Activated naive CD4-positive, alpha-beta T cell treated with anti-CD3 and anti-CD28 coated beads, Interleukin-2, amount 50 U/mL, for 24 hours (primary cell): ENCODE measurements around the gene HCAR2.
"Not testable (repeated sequence)": the region's sequence is repeated elsewhere in the genome, so short reads cannot be mapped to it uniquely, and the experiment has no call there.

ENCODE experiments used
- H3K27ac Mint-ChIP-seq: one replicate; pipeline ENCODE4 v1.8.0; 2021; ENCODE audit warnings: mild to moderate bottlenecking, mixed read lengths
- H3K27me3 Mint-ChIP-seq: one replicate; pipeline ENCODE4 v1.8.0; 2021; ENCODE audit warnings: mixed read lengths
- H3K36me3 Mint-ChIP-seq: one replicate; pipeline ENCODE4 v1.8.0; 2021; ENCODE audit warnings: mixed read lengths
- H3K4me1 Mint-ChIP-seq: one replicate; pipeline ENCODE4 v1.8.0; 2021; ENCODE audit warnings: mixed read lengths
- H3K4me3 Mint-ChIP-seq: one replicate; pipeline ENCODE4 v1.8.0; 2021; ENCODE audit warnings: mild to moderate bottlenecking, mixed read lengths
- H3K9me3 Mint-ChIP-seq: one replicate; pipeline ENCODE4 v1.8.0; 2021; ENCODE audit warnings: mixed read lengths

HCAR2 gene

DNA sequence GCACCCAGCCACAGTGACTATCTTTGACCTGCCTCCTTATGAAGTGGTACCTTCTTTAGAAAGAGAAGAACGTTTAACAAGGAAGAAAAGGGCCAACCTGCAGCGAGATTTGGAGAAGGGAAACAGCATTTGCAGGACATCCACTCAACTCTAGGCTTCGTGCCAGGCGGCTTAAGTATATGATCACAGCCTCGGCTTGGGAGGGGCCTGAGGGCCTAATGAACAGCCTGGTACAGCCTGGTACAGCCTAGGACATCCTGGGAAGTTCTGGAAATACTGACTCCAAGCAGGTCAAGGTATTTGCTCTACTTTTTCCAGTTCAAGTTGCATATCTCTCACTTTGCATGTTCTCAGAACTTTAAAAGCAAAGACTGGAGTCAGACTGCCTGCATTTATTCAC lies 16.1 kb downstream of the HCAR2 start:
- H3K4me1 Mint-ChIP-seq = no peaks in the 10 kb centered on the region
- no peak overlapping the region for H3K27ac Mint-ChIP-seq
- no peaks in the 10 kb centered on the region for H3K9me3 Mint-ChIP-seq
- no peak overlapping the region for H3K4me3 Mint-ChIP-seq
- no peaks in the 10 kb centered on the region for H3K27me3 Mint-ChIP-seq
- H3K36me3 Mint-ChIP-seq = no peaks in the 10 kb centered on the region

DNA sequence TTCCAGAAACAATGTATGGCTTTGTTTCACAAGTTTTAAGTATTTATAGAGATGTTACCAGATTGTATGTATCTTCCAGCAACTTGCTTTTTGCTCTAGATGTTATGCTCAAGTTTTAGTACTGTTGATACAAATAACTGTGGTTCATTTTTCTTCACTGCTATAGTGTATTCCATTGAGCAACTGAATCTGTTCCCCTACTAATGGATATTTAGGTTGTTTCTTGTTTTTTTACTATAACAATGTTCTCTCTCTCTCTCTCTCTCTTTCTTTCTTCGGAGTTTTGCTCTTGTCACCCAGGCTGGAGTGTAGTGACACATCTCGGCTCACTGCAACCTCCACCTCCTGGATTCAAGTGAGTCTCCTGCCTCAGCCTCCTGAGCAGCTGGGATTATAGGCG lies 16.6 kb downstream of the HCAR2 start:
- Mint-ChIP-seq H3K36me3 (no peaks in the 10 kb centered on the region), H3K27ac (no peak overlapping the region), H3K27me3 (no peaks in the 10 kb centered on the region), H3K4me1 (no peaks in the 10 kb centered on the region), H3K9me3 (no peaks in the 10 kb centered on the region), H3K4me3 (no peak overlapping the region)

DNA sequence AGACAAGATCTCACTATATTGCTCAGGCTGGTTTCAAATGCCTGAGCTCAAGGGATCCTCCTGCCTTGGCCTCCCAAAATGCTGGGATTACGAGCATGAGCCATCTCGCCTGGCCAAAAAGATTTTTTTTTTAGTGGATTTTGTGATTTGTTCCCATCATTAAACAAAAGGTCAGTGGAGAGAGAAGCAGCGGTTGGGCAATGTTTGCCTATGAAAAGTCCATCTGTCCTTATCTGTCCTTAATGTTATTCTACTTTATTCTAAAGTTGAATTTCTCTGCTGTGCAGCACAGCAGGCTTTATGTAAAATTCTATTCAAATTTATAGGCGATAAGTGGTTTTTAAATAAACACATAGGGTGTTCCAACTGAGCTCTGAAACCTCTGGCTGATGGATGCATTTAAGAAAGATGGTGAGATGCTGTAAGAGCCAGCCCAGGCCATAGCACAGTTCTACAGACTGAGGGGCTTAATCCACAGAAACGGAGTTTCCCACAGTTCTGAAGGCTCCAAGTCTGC lies 18.8 kb downstream of the HCAR2 start:
- Mint-ChIP-seq H3K4me1 (no peaks in the 10 kb centered on the region), H3K27ac (no peak overlapping the region), H3K9me3 (no peaks in the 10 kb centered on the region), H3K27me3 (no peaks in the 10 kb centered on the region), H3K4me3 (no peak overlapping the region), H3K36me3 (no peaks in the 10 kb centered on the region)

DNA sequence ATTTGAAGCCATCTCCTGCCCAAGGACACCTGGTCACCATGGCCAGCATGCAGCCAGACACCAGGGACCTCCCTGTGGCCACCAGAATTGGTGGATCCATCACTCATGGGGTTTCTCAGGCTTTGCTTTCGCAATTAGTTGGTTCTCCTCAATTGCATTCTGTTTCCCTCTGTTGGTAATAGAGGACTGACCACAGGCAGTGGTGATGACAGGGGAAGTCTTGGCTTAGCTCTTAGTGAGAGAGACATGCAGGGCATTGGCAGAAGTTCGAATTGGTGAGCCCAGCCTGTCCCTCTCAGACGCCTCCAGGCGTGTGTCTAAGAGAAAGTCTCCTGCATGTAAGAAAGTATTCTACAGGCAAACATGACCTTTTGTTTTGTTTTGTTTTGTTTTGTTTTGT lies 21.3 kb downstream of the HCAR2 start:
- Mint-ChIP-seq H3K4me3 (no peak overlapping the region), H3K27me3 (no peaks in the 10 kb centered on the region)

DNA sequence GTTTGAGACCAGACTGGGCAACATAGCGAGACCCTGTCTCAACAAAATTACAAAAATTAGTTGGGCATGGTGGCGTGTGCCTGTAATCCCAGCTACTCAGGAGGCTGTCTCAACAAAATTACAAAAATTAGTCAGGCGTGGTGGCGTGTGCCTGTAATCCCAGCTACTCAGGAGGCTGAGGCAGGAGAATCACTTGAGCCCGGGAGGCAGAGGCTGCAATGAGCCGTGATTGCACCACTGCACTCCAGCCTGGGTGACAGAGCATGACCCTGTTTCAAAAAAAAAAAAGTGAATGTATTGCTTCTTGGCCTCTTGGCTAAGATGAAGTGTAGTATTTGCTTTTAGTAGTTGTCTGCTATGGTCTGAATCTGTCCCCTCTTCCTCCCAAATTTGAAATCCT lies 22.2 kb downstream of the HCAR2 start:
- not testable (repeated sequence) for H3K9me3 Mint-ChIP-seq, H3K36me3 Mint-ChIP-seq, H3K27ac Mint-ChIP-seq

More for the DNA sequence above, 21.3 kb downstream of the HCAR2 start:
- Mint-ChIP-seq H3K9me3 (no peaks in the 10 kb centered on the region), H3K4me1 (no peaks in the 10 kb centered on the region), H3K27ac (no peak overlapping the region), H3K36me3 (no peaks in the 10 kb centered on the region)

DNA sequence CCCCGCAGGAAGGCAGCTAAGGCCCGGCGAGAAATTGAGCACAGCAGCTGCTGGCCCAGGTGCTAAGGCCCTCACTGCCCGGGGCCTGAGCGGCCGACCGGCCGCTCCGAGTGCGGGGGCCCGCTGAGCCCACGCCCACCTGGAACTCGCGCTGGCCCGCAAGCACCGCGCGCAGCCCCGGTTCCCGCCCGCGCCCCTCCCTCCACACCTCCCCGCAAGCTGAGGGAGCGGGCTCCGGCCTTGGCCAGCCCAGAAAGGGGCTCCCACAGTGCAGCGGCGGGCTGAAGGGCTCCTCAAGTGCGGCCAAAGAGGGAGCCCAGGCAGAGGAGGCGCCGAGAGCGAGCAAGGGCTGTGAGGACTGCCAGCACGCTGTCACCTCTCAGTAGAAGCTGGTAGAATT lies 26.4 kb downstream of the HCAR2 start:
- not testable (repeated sequence) for H3K36me3 Mint-ChIP-seq

More for the DNA sequence above, 22.2 kb downstream of the HCAR2 start:
- H3K4me3 Mint-ChIP-seq, H3K27me3 Mint-ChIP-seq, H3K4me1 Mint-ChIP-seq: not testable (repeated sequence)

DNA sequence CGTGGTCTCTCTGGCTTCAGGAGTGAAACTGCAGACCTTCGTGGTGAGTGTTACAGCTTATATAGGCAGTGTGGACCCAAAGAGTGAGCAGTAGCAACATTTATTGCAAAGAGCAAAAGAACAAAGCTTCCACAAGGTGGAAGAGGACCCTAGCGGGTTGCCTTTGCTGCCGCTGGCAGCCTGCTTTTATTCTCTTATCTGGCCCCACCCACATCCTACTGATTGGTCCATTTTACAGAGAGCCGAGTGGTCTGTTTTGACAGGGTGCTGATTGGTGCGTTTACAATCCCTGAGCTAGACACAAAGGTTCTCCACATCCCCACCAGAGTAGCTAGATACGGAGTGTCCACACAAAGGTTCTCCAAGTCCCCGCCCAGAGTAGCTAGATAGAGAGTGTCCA lies 27.1 kb downstream of the HCAR2 start:
- not testable (repeated sequence) for H3K9me3 Mint-ChIP-seq, H3K27me3 Mint-ChIP-seq, H3K4me3 Mint-ChIP-seq, H3K27ac Mint-ChIP-seq, H3K4me1 Mint-ChIP-seq, H3K36me3 Mint-ChIP-seq

More for the DNA sequence above, 26.4 kb downstream of the HCAR2 start:
- not testable (repeated sequence) for H3K4me1 Mint-ChIP-seq, H3K27me3 Mint-ChIP-seq, H3K4me3 Mint-ChIP-seq, H3K9me3 Mint-ChIP-seq, H3K27ac Mint-ChIP-seq

DNA sequence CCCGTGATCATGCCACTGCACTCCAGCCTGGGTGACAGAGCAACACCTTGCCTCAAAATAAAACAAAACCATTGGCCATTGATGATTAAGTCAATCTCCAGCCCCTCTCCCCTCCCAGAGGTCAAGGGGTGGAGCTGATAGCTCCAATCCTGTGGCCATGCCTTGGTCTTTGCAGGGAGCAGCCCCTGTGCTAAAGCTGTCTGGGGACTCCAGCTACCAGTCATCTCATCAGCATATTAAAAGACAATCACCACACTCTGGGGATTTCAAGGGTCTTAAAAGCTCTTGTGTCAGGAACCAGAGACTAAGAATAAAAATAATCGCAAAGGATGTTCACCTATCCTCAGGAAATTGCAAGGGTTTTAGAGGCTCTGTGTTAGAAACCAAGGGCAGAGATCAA lies 30.6 kb downstream of the HCAR2 start:
- Mint-ChIP-seq H3K27me3 (peaks cover 1% of the 10 kb centered on the region), H3K4me3 (no peak overlapping the region), H3K9me3 (no peaks in the 10 kb centered on the region)

DNA sequence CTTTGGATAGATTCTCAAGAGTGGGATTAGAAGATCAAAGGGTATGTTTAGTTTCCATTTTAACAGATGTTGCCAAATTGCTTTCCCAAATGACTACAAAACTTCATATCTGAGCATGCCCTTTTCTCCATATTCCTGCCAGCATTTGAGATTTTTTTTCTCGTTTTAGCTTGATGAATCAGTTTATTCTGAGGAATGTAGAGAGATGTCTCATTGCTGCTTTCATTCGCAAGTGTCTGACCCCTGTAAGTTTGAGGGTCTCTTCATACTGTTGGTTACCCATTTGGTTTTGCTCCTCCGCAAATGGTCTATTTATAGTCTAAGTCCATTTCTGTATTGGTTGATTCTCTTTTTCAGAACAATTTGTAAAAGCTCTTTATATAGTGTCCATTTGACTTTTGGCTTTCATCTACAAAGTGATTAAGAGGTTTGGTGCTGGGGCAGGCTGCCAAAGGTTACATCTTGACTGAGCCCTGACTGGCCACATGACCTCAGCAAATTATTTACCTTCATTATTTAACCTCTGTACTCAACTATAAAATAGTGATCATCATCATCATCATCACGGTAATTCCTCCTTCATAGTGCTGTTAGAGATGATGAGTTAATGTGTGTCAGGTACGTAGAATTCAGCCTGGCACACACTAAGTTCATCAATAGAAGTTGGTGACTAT lies 33.6 kb downstream of the HCAR2 start:
- no peaks in the 10 kb centered on the region for H3K9me3 Mint-ChIP-seq
- no peak overlapping the region for H3K4me3 Mint-ChIP-seq
- H3K27ac Mint-ChIP-seq = no peak overlapping the region
- H3K27me3 Mint-ChIP-seq = peaks cover 1% of the 10 kb centered on the region
- H3K4me1 Mint-ChIP-seq = no peaks in the 10 kb centered on the region
- H3K36me3 Mint-ChIP-seq = no peaks in the 10 kb centered on the region

More for the DNA sequence above, 30.6 kb downstream of the HCAR2 start:
- Mint-ChIP-seq H3K36me3 (no peaks in the 10 kb centered on the region), H3K27ac (no peak overlapping the region), H3K4me1 (no peaks in the 10 kb centered on the region)

DNA sequence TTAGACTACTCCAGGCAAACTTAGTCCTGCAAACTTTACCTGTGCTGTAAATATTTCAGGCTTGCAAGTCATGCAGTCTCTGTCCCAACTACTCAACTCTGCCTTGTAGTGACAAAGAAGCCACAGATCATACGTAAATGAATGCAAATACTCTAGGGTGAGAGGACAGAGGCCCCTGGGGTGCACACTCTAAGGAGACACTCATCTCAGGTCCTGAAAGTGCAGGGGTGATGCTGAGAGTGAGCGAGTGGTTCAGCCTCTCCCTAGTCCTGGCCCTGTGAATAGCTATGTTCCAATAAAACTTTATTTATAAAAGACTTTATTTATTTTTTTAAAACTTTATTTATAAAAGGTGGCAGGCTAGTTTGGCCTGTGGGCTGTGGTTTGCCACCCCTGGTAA lies 34.9 kb downstream of the HCAR2 start:
- H3K4me3 Mint-ChIP-seq = no peak overlapping the region
- no peaks in the 10 kb centered on the region for H3K9me3 Mint-ChIP-seq
- H3K36me3 Mint-ChIP-seq = no peaks in the 10 kb centered on the region
- no peaks in the 10 kb centered on the region for H3K4me1 Mint-ChIP-seq
- H3K27me3 Mint-ChIP-seq = peaks cover 1% of the 10 kb centered on the region
- no peak overlapping the region for H3K27ac Mint-ChIP-seq

DNA sequence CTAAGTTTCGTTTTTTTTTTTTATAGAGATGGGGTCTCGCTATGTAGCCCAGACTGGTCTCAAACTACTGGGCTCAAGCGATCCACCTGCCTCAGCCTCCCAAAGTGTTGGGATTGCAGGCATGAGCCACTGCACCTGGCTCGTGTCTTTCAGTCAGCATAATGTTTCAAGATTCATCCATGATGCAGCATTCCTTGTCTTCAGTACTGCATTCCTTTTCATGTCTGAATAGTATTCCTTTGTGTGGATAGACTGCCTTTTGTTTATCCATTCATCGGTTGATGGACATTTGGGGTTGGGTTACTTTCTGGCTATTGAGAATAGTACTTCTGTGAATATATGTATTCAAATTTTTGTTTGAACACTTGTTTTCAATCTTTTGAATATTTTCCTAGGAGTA lies 37.4 kb downstream of the HCAR2 start:
- no peaks in the 10 kb centered on the region for H3K36me3 Mint-ChIP-seq
- no peak overlapping the region for H3K4me3 Mint-ChIP-seq
- no peaks in the 10 kb centered on the region for H3K9me3 Mint-ChIP-seq
- no peaks in the 10 kb centered on the region for H3K4me1 Mint-ChIP-seq
- no peak overlapping the region for H3K27ac Mint-ChIP-seq
- no peaks in the 10 kb centered on the region for H3K27me3 Mint-ChIP-seq

DNA sequence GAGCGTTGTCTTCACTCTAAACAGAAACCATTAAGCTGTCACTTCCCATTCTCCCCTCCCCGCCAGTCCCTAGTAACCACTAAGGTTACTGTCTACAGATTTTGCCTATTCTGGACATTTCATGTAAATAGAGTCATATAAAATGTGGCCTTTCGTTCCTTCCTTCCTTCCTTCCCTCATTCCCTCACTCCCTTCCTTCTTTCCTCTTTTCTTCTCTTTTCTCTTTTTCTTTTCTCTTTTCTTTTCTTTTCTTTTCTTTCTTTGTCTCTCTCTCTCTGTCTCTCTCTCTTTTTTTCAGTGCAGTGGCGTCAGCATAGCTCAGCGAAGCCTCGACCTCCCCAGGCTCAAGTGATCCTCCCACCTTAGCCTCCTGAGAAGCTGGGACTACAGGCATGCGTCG lies 37.8 kb downstream of the HCAR2 start:
- H3K9me3 Mint-ChIP-seq = no peaks in the 10 kb centered on the region
- no peak overlapping the region for H3K27ac Mint-ChIP-seq
- no peak overlapping the region for H3K4me3 Mint-ChIP-seq
- H3K27me3 Mint-ChIP-seq = no peaks in the 10 kb centered on the region
- H3K36me3 Mint-ChIP-seq = no peaks in the 10 kb centered on the region
- no peaks in the 10 kb centered on the region for H3K4me1 Mint-ChIP-seq

DNA sequence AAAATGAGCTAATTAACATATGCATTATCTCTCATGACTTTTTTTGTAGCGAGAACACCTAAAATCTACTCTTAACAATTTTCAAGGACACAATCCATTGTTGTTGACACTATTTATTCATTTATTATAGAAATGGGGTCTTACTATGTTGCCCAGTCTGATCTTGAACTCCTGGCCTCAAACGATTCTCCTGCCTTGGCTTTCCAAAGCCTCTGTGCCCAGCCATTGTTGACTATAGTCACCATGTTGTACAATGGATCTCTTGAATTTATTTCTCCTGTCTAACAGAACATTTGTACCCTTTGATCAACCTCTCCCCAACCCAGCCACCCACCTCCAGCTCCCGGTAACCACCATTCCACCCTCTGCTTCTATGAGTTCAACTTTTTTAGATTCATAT lies 41.2 kb downstream of the HCAR2 start:
- no peaks in the 10 kb centered on the region for H3K27me3 Mint-ChIP-seq
- H3K4me1 Mint-ChIP-seq = no peaks in the 10 kb centered on the region
- no peak overlapping the region for H3K4me3 Mint-ChIP-seq
- H3K36me3 Mint-ChIP-seq = no peaks in the 10 kb centered on the region
- H3K9me3 Mint-ChIP-seq = no peaks in the 10 kb centered on the region
- H3K27ac Mint-ChIP-seq = no peak overlapping the region

DNA sequence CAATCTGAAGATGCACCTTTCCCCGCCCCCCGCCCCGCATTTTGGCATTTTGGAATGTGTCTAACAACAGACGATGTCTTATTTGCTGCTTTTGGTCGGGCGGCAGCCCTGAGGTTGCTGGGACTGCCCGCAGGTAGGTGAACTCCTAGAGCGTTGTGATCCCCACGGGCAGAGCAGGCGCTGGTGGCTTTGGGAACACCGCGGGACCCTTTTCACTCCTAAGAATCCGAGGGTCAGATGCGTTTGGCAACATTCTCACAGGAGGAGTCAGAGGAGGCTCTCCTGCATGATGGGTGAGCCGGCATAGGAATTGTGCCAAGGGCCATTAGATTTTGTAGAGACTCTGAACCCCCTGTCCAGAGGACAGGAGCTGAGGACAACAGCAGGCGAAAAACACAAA lies 41.9 kb downstream of the HCAR2 start:
- H3K36me3 Mint-ChIP-seq = no peaks in the 10 kb centered on the region
- no peaks in the 10 kb centered on the region for H3K4me1 Mint-ChIP-seq

DNA sequence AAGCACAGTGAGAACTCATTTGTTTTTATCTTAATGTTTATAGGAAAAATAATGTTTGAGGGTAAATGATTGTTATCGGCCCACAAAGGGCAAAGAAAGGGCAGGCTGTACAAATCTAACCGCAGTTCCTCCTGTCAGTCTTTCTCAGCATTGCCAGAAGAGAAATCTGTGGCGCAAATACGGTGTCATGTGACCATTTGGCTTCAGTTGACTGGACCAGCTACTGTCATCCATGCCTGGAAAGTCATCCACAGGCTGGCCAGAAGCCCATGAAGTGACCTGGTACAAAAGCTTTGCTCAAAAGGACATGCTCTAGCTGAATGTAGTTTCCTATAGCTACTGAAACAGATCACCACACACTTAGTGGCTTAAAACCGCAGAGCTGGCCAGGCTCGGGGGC lies 43.6 kb downstream of the HCAR2 start:
- Mint-ChIP-seq H3K36me3 (no peaks in the 10 kb centered on the region), H3K9me3 (no peaks in the 10 kb centered on the region), H3K4me1 (no peaks in the 10 kb centered on the region), H3K27me3 (no peaks in the 10 kb centered on the region), H3K27ac (no peak overlapping the region), H3K4me3 (no peak overlapping the region)

More for the DNA sequence above, 41.9 kb downstream of the HCAR2 start:
- Mint-ChIP-seq H3K27ac (no peak overlapping the region), H3K4me3 (no peak overlapping the region), H3K9me3 (no peaks in the 10 kb centered on the region), H3K27me3 (no peaks in the 10 kb centered on the region)

DNA sequence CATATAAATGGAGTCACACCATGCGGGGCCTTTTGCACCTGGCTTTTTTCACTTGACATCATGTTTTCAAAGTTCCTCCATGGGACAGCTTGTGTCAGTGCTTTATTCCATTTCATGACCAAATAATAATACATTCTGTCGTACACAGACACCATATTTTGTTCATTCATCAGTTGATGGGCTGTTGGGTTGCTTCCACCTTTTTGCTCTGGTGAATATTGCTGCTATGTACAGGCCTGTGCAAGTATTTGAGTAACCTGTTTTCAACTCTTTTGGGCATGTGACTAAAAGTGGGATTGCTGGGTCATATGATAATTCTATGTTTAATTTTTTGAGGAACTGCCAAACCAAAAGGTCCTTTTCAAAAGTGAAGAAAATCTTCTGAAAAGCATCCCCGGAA lies 46.9 kb downstream of the HCAR2 start:
- Mint-ChIP-seq H3K9me3 (no peaks in the 10 kb centered on the region), H3K36me3 (no peaks in the 10 kb centered on the region), H3K4me1 (no peaks in the 10 kb centered on the region), H3K27me3 (no peaks in the 10 kb centered on the region), H3K27ac (no peak overlapping the region), H3K4me3 (no peak overlapping the region)

DNA sequence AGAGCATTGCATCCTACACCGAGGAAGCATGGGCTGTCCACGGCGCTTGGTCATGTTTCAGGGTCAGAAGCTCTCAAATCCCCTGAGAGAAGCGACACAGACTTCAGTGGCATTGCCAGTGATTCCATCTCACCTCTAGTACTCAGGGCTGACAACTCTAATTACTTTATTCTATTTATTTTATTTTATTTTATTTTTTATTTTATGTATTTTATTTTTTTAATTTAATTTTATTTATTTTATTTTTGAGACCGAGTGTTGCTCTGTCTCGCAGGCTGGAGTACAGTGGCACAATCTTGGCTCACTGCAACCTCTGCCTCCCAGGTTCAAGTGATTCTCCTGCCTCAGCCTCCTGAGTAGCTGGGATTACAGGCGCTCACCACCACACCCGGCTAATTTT lies 49.9 kb downstream of the HCAR2 start:
- H3K4me3 Mint-ChIP-seq, H3K4me1 Mint-ChIP-seq, H3K36me3 Mint-ChIP-seq, H3K27ac Mint-ChIP-seq, H3K9me3 Mint-ChIP-seq, H3K27me3 Mint-ChIP-seq: not testable (repeated sequence)
